ENCODE measurements around the gene ARL4A.

GRCh38 chr7:12715372-12716133, 28.1 kb downstream of the ARL4A start:
- TF ChIP-seq CTCF (IDR thresholded peaks at IDR 0.05) (no peak), POLR2A (IDR thresholded peaks at IDR 0.05) (peak in 1 of 2 donors; percentile 36)

Measured in heart left ventricle (tissue), 13 donors.